GM19023 (cell line): ENCODE data around the gene PEX14.

Experiments used
- ATAC-seq: cut with Tn5 transposase; IDR thresholded peaks from one replicate; pipeline ENCODE4 v1.9.1; 2021; ENCODE audit warnings: mild to moderate bottlenecking, moderate library complexity; ENCODE audit not compliant: unreplicated experiment

The PEX14 gene

DNA sequence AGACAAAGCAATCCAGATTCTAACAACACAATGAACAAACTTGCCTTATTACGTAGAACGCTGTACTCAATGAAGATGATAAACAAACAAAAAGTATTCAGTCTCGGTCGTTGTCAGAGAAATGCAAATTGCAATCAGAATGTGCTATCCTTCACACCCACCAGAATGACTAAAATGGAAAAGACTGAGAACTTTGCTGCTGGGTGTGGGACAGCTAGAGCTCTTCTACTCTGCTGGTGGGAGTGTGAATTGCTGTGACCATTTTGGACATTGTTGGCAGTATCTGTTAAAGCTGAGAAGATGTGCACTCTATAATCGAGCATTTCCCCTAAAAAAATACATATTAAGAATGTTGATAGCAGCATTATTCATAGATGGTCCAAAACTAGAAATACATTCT is 111.4 kb downstream of the PEX14 start:
- no peak for ATAC-seq

DNA sequence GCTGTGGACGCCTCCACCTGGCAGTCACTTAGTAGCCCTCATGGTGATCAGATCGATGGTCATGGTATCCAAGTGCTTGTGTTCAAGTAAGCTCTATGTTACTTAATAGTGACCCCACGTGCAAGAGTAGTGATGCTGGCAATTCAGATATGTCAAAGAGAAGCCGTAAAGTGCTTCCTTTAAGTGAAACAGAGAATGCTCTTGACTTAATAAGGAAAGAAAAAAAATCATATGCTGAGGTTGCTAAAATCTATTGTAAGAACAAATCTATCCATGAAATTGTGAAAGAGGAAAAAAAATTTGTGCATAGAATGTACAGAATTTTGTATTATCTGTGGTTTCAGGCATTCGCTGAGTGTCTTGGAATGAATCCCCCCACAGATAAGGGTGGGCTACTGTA is 113.9 kb downstream of the PEX14 start:
- ATAC-seq = no peak

DNA sequence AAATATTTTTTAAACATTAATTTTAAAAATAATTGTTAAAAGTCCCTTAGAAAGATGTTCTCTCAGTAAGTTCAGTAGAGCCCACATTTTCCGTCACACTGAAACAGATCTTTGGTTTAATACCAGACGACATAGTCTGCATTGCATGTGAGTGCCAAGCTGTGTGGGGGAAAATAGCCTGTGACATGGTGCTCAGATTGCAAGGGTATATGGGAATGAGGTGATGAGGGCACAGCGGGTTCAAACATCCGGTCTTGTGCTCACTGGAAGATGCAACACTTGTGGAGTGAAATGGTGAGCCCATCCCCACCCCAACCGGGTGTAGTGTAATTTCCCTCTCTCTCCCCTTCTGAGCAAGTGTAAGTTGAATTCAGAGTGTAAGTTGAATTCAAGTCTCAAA is 114.3 kb downstream of the PEX14 start:
- no peak for ATAC-seq

DNA sequence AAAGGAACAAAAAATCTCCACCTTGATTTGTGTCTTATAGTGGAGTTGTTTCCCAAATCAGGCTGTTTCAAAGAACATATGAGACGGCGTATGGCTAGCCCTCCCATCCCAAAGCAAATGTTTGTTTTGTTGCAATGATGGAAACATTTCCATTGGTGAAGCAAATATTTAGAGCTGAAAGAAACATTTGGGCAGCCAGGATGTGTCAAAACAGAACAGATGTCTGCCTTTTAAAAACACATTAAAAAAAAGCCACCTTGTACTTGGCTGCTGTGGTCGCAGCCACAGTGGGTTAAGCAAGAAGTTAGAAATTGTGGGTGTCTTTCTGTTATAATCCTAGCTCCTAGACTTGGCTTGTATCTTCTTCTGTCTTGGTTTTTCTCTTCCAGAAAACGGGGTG is 116.3 kb downstream of the PEX14 start:
- no peak for ATAC-seq

DNA sequence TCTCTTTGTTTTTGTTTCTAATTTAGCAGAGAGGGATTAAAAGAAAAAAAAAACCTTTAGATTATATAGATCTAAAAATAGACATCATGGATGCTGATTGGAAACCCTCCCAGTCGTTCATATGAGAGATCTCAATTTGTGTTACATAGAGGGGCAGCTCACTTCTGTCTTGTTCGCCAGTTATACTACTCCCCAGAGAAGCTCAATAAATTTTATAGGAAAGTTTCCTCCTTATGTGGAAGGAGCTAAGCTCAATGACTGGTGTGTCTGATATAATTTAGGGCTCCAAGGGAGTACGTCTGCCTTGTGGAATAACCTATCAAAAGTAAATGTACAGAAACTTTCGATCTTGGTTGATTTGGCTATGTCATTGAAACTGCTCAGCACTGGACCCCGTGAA is 117.6 kb downstream of the PEX14 start:
- no peak for ATAC-seq

DNA sequence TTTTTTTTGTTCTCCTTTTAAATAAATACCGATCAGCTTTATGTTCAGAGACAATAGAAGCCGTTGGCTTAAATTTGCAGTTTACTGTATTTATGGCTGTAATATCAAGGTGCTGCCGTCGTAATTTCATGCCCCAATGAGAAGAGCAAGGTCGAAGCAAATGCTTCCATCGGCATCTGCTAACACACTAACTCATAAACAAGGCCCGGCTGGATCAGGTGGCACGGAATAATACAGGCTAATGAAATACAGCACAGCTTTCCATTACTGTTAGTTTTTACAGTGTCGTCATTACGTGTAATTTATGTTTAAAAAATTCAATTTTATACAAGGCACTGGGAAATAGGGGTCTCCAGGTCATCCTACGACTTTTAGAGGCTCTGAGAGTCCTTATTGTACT is 119.0 kb downstream of the PEX14 start:
- ATAC-seq = no peak

DNA sequence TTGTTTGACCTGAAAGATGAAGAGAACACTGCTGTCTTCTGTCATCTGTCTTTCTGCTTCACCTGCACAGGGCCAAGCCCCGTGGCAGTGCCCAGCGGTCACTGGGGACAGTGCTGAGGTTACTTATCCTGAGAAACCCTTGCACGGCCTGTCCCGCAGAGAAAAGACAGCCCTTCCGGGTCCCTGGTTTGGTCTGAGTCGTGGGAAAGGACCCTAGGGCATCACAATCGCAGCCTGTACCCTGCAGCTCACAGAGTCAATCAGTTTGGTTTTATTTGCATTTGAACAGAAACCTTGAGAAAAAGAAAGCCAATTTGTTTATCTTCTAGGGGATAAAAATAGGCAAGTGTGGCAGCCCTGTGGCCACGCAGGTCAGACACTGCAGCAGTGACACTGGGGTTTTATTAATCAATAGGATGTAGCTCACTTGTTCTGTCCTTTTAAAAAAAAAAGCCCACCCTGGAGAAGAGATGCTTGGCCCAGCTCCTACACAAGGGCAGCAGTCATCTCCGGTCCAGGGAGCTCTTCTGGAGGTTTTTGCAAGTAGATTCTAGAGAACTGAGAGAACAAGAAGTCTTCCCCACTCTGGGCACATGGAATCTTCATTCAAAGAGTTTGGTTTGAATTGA is 120.0 kb downstream of the PEX14 start:
- no peak for ATAC-seq

DNA sequence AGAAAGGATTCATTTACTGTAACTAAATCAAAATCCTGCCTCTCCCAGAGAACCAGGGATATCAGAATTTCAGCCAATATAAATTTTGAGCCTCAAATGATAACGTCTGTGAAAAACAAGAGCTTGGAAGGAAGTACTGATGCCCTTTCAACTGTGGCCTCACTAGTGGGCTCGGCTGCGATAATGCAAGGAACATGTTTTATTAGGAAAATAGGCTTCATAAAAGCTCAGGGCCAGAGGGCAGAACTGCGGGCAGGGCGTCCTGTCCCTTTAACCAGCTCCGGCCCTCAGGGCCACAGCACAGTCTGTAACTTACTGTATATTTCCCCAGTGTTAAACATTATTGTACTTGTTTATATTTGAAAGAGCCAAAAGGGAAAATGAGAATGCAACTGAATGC is 122.0 kb downstream of the PEX14 start:
- ATAC-seq = no peak

DNA sequence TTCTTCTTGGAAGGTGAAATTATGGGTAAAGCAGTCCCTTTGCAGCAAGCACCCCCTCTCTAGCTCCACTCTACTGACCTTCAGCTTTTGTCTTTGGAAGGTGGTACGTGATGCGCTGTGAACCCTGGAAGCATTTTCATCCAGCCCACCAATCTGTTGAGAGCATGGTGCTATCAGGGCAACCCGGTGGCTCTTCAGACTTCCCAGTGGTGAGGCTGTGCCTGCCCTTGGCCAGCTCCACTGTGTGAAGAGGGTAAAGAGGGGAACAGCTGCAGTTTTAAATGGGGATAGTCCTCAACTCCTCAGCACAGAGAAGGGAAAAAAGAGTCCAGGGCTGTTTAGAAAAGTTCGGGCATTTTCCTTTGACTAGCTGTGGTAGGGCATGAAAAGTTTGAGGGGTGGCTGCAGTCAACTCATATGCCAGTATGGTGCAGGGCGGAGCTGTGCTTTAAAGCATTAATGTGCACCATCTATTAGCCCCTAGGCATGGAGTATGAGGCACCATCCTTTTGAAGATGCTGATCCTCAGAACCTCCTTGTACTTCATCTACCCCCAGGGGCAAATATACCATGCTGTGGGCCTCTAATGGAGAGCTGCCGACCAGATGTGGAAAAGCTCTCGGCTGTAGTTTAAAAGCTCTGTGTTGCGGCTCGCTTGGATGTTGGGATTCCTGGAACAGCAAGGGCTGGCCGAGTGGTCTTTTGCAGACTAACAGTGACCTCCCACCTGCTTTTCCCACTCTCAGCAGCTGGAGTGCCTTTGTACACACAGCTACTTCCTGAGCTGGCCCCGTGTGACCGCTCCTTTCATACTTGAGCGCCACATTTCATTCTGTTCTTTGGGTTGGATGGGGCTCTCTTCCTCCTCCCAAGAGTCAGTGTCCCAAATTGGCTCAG is 123.0 kb downstream of the PEX14 start:
- ATAC-seq = no peak

DNA sequence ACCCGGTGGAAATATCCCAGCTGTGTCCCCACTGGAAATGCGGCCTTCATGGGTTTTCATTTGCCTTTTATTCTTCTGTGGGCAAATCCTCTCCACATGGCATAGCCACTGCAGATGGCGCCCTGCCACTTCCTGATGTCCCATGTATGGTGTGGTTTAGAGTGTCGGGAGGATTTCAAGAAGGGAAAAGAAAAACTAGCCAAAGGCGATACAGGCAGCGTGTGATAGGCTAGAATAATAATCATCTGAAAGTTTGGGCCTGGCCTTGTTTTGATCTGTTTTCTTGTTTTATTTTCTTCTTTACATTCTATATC is 123.6 kb downstream of the PEX14 start:
- ATAC-seq = no peak

DNA sequence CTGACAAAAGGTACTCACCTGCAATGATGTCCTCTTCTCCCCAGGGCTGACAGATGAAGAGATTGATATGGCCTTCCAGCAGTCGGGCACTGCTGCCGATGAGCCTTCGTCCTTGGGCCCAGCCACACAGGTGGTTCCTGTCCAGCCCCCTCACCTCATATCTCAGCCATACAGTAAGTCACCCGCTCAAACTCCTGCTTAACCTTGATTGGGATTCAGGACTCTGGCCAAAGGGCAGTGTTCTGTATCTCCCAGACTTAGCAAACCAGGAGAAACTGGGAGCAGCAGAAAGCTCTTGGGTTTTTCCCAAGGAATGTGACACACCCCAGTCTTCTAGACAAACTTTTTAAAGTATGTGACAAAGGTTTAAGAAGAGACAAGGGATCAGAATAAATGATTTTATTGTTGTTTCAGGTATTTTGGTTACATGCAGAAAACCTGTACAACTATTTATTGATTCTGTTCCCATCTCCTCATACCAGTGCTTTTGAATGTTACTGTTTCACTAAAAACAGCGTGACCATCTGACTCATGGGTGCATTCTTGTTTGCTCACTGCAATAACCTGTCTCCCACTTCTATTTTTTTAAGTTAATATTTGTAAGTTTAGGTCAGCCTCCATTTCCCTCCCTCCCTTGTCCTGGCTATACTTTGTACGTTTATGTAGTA is 124.6 kb downstream of the PEX14 start:
- ATAC-seq = no peak

DNA sequence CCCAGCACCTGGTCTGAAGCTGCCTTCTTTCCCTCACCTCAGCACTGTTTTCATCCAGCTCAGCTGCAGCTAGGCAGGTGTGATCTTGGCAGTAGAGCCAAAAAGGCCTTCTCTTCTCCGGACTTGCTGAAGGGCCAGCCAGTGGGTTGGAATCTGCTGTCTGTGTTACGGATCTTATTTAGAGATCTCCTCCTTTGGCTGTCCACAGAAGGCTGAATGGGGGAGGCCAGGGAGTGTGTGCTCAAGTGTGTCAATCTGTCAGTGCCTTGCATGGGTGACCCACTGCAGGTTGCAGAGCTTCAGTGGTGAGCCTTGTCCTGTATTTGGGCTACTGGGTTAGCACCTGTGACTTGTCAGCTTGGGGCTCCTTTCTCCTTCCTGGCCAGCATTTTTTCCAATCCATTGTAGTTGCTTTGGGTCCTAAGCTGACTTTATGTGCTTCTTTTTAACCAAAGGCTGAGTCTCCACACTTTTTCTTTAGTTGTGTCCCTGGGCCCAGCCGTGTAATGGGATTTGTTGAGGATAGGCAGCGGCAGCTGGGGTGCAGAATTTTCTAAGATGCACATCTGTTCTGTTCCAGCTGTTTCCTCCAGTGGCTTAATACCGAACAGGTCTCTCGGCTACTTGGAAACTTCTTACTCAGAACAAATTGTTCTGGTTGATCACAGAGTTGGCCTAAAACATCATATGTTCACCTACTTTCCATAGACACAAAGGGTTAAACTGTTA is 126.8 kb downstream of the PEX14 start:
- ATAC-seq = no peak

DNA sequence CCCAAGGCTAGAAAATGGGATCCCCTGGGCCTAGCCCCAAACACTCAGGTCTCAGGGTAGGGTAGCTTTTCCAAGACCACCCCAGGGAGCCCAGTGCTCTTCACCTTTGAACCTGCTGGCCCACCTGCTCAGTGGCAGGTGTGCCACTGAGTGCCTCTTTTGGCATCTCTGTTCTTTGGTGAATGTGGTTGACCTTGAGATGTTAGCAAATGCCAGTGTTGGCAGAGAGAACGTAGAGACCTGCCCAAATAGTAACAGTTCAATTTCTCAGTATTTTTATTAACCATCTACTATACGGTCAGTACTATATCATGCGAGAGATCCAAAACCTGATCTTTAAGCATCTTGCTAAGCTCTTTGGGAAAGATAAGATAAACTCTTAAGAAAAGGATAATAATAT is 128.2 kb downstream of the PEX14 start:
- ATAC-seq = no peak

DNA sequence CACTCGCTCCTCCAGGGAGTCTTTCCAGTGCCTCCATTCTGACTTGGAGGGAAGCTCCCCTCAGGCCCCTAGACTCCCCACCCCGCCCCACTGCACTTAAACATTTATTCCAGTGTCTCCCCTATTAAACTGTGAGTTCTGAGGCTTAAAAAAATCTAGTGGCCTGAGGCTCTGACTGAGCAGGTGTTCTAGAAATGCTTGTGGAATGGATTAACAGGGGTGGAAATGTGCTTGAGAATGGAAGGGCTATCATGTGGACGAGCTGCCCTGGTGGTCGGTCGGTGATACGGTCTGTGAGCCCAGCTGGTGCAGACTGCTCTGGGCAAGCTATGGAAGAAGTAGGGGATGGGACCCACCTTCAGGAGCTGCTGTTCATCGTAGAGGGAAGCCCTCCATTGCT is 130.2 kb downstream of the PEX14 start:
- no peak for ATAC-seq

DNA sequence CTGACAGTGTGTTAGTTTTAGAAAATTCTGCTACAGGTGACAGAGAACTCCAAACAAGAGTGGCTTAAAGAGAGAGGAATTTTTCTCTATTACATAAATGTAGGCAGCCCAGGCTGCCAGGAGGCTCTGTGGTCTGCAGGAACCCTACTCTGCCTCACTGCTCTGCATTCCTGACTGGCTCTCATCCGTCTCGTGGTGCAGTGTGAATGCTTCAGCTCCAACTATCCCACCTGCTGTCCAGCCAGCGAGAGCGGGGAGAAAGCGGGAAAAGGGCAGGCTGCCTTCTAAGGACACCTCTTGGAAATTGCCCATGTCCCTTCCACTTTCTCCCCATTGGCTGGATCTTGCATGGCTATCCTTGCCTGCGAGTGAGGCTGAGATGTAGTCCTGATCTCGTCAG is 131.3 kb downstream of the PEX14 start:
- no peak for ATAC-seq

DNA sequence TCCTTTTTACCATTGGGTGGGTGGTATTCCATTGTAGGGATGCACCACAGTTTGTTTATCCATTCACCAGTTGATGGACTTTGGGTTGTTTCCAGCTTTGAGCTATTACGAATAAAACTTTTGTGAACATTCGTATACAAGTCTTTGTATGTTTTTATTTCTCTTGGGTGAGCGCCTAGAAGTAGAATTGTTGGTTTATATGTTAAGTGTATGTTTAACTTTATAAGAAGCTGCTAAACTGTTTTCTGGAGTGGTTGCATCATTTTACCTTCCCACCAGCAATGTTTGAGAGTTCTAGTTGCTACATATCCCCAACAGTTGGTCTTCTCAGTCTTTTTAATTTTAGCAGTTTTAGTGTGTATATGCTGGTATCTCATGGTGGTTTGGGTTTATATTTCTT is 132.5 kb downstream of the PEX14 start:
- no peak for ATAC-seq

DNA sequence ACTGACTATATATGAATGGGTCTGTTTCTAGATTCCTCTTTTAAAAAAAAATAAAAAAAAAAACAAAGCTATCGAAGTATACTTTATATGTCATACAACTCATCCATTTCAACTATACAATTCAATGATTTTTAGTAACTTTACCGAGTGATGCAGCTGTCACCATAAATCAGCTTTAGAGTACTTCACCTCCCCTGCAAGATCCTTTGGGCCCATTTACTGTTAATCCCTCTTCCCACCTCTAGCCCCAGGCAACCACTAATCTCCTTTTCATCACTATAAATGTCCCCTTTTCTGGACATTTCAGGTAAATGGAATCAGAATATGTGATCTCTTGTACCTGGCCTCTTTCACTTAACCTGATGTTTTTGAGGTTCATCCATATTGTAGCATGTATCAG is 133.9 kb downstream of the PEX14 start:
- no peak for ATAC-seq

DNA sequence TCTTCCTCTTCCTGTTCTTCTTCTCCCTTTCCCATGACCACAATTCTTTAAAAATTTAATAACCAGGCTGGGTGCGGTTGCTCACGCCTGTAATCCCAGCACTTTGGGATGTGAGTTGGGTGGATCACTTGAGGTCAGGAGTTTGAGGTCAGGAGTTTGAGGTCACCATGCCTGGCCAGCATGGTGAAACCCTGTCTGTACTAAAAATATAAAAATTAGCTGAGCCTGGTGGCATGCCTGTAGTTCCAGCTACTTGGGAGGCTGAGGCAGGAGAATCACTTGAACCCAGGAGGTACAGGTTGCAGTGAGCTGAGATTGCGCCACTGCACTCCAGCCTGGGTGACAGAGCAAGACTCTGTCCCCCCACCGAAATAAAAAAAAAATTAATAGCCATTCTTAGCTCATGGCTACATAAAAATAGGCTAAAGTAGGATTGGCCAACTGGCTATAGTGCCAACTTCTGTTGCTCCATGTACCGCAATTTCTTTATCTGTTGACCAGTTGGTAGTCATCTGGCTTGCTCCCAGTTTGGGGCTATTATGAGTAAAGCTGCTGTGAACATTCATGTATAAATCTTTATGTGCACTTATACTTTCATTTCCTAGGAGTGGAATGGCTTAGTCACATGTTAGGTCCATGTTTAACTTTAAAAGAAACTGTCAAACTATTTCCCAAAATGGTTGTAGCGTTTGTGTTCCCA is 136.3 kb downstream of the PEX14 start:
- no peak for ATAC-seq

DNA sequence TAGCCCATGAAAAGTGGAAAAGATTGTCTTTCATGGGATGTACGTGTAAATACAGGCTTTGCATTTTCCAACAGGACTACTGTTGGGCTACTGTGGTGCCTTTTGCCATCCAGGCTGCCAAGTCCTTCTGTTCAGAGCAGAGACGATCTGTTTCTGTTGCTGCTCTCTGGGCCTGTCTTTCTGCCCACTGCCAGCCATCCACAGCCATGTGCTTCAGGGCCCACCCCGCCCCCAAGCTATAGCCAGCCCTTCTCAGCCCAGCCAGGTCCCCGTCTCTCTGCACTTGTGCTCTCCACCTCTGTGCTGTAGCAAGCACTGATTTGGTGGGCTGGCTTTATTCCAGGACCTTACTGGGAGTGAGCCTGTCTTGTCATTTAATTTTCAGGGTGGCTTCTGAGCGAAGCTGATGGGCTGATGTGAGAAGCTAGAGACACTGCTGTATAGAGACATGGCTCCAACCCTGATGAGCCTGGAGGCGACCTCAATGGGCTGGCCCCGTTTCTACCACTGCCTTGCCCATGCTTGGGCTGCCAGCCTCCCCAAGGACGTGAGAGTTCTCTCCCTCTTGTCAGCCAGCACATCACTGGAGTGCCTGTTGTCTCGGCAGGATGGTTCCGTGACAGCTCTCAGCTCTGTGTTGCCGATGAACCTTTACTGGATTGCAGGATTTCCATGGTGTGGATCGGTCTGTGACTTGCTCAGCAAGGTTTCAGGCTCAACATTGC is 137.8 kb downstream of the PEX14 start:
- no peak for ATAC-seq

DNA sequence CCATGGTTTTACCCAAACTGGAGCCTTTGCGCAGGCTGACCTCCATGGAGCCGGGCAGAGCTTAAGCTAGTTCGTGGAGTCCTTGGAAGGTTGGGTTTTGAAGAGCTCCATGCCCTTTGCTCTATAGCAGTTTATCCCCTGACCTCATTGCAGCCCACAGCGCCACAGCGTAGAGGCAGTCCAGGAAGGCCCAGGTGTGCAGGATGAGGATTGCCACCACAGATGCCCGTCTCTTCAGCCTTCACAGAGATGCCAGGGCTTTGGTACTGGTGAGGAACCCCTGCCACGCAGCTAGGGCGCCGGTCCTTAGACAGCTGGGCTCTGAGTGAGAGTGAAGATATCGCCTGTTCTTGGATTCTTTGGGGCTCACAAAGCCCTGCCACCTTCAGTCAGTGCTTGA is 138.6 kb downstream of the PEX14 start:
- ATAC-seq = no peak
